Endothelial cell of umbilical vein (primary cell): Measurements from ENCODE around the gene GRWD1. TPM values are rescaled to one million over a fixed set of nuclear protein-coding genes. Genes with fewer than 3 reads are reported as not detected.

Source experiments
- BruUV-seq: library from RNA; stranded (reverse); fragments of 400-500 nt; replicated peaks from 2 replicates; lab custom pipeline; 2021; lab: Mats Ljungman, UMichigan
- CTCF ChIA-PET: fragments of 300-600, 350-600 bp; sonication (Branson Sonifier 250); formaldehyde crosslinking; loops from one replicate; lab custom pipeline; 2021; ENCODE audit warnings: antibody characterized with exemption, inconsistent platforms; lab: Charles Lee
- POLR2A ChIA-PET: fragments of 300-600, 350-600 bp; sonication (Branson Sonifier 250); formaldehyde crosslinking; loops from one replicate; lab custom pipeline; 2021; ENCODE audit warnings: antibody characterized with exemption, inconsistent platforms; lab: Charles Lee
- DNase-seq: peaks from one replicate; pipeline ENCODE4 v3.0.0-alpha.2; 2011; ENCODE audit warnings: low read depth, low spot score
- FAIRE-seq: peaks from 2 replicates; lab custom pipeline; 2011; peaks lifted over from hg19 to GRCh38; lab: Jason Lieb, UNC
- H2AFZ ChIP-seq: 2 replicates; pipeline ENCODE4 v1.6.0; 2012; ENCODE audit warnings: low read depth, low read length, control low read depth, inconsistent platforms
- H3K27ac ChIP-seq: 2 replicates; pipeline ENCODE4 v1.5.1; 2011; ENCODE audit warnings: low read depth, mild to moderate bottlenecking, control low read depth, low read length, moderate library complexity; ENCODE audit not compliant: insufficient read depth
- H3K27me3 ChIP-seq, 2 experiments: 2 replicates each; pipeline versions ENCODE4 v1.6.0 to v1.6.1; 2011; ENCODE audit warnings: low read length in 2 of 2, mixed read lengths in 1 of 2; ENCODE audit not compliant: control insufficient read depth in 2 of 2, insufficient read depth in 2 of 2
- H3K36me3 ChIP-seq, 2 experiments: 2 replicates in 1 of 2; 3 replicates in 1 of 2; pipeline ENCODE4 v1.5.1; 2011; ENCODE audit warnings: low read length in 2 of 2, mild to moderate bottlenecking in 1 of 2, moderate library complexity in 1 of 2; ENCODE audit not compliant: control insufficient read depth in 2 of 2, insufficient read depth in 2 of 2; ENCODE audit errors: extremely low read depth in 1 of 2
- H3K4me1 ChIP-seq: 3 replicates; pipeline ENCODE4 v1.5.1; 2011; ENCODE audit warnings: mild to moderate bottlenecking, low read length; ENCODE audit not compliant: control insufficient read depth, insufficient read depth; ENCODE audit errors: extremely low read depth
- H3K4me2 ChIP-seq: 2 replicates; pipeline ENCODE4 v1.6.1; 2011; ENCODE audit warnings: low read length, control low read depth, mixed read lengths; ENCODE audit not compliant: insufficient read depth
- H3K4me3 ChIP-seq, 3 experiments: fragments of 200-600 bp in 1 of 3; sonication (generic), shearing (Covaris generic) in 1 of 3; replicated peaks in 1 of 3; 2 replicates each; pipeline ENCODE4 v1.5.1; 2011 to 2016; ENCODE audit warnings: control low read depth in 3 of 3, low read length in 3 of 3, mild to moderate bottlenecking in 2 of 3, inconsistent platforms in 1 of 3, low read depth in 1 of 3, moderate library complexity in 1 of 3; ENCODE audit not compliant: insufficient read depth in 1 of 3
- H3K79me2 ChIP-seq: 2 replicates; pipeline ENCODE4 v1.6.0; 2012; ENCODE audit warnings: low read length, inconsistent platforms; ENCODE audit not compliant: control insufficient read depth, insufficient read depth
- H3K9ac ChIP-seq: replicated peaks from 2 replicates; pipeline ENCODE3; 2011; ENCODE audit warnings: low read length, control low read depth; ENCODE audit not compliant: insufficient read depth; ENCODE audit errors: extremely low read depth
- H3K9me1 ChIP-seq: replicated peaks from 3 replicates; pipeline ENCODE4 v1.6.0; 2011; ENCODE audit warnings: mild to moderate bottlenecking, low read length; ENCODE audit not compliant: control insufficient read depth, insufficient read depth; ENCODE audit errors: extremely low read depth
- H3K9me3 ChIP-seq: replicated peaks from 2 replicates; pipeline ENCODE4 v1.5.1; 2012; ENCODE audit warnings: low read length, inconsistent platforms; ENCODE audit not compliant: control insufficient read depth, insufficient read depth
- H4K20me1 ChIP-seq: replicated peaks from 2 replicates; pipeline ENCODE3; 2011; ENCODE audit warnings: mild to moderate bottlenecking, low read length; ENCODE audit not compliant: control insufficient read depth, insufficient read depth; ENCODE audit errors: extremely low read depth
- POLR2AphosphoS5 ChIP-seq: IDR thresholded peaks from 2 replicates; pipeline ENCODE4 v1.6.1; 2012; ENCODE audit warnings: low read depth, mild to moderate bottlenecking, control low read depth, low read length, moderate library complexity; ENCODE audit not compliant: insufficient read depth
- dilution Hi-C: fragments of 300-500 bp; cut with MboI; formaldehyde crosslinking; loops from one replicate; pipeline ENCODE4 v1.15.0; 2019; ENCODE audit warnings: low sequenced_read_pairs; ENCODE audit not compliant: extremely low pct_ligation_motif_present
- intact Hi-C: fragments of 100-400 bp; cut with micrococcal nuclease; formaldehyde crosslinking; loops from one replicate; pipeline ENCODE4 v1.10.0; 2022
- polyA plus RNA-seq, 4 experiments: library from polyadenylated mRNA; depleted of rRNA in 3 of 4; stranded (reverse) in 3 of 4; unstranded in 1 of 4; fragments of >200 nt; gene quantifications; 2 replicates each; pipeline versions ENCODE4 v1.2.1 to v1.2.3, GENCODE V29; 2011 to 2012; ENCODE audit warnings: missing spikeins in 1 of 4
- total RNA-seq: library from RNA; stranded (reverse); gene quantifications from 2 replicates; pipeline ENCODE4 v1.2.3, GENCODE V29; 2021
- TF ChIP-seq, protein P1 (sequence below), 2 donors: IDR thresholded peaks; 1 replicate in 1 of 2; 2 replicates in 1 of 2; pipeline ENCODE4 v1.5.1; 2011; ENCODE audit warnings: low read length in 2 of 2, mild to moderate bottlenecking in 2 of 2, moderate library complexity in 2 of 2, control low read depth in 1 of 2, inconsistent platforms in 1 of 2, low read depth in 1 of 2; ENCODE audit not compliant: insufficient read depth in 1 of 2; ENCODE audit errors: extremely low read depth in 1 of 2

GRWD1 gene
- total and polyA plus RNA-seq, 2 donors (not counting 3 experiments of a cell fraction or from before 2014, with no cell fraction given) = 26.3 to 52.7 TPM

DNA sequence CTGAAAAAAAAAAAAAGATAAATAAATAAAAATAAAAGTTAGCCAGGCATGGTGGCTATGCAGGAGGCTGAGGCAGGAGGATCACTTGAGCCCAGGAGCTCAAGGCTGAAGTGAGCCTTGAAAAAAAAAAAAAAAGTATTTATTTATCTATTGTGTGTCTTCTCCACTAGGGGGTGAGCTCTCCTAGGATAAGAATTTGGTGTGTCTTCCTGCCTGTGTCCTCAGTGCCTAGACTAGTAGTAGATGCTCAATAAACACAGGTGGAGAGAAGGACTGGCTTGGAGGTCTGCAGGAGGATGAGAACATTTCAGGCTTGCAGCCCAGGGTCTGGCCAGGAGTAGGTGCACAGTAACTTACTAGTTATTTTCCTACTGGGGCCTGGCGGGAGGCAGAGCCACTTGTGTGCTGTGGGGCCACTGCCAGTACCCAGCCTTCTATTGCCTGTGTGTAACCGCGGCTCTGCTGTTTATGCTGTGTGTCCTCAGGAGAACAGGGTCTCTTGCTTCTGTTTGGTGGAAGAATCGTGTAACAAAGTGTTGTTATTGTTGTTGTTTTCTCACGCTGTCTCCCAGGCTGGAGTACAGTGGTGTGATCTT, 60.5 kb downstream of the GRWD1 start:
- Histone ChIP-seq H3K9me1 (no peaks in the 10 kb centered on the region), H3K4me1 (no peaks in the 10 kb centered on the region), H3K4me2 (no peak overlapping the region), H3K79me2 (no peaks in the 10 kb centered on the region), H3K27me3 (peaks cover 0 to 4% of the 10 kb centered on the region in 2 experiments), H2AFZ (no peak overlapping the region), H3K4me3 (no peak overlapping the region), H3K9me3 (no peaks in the 10 kb centered on the region), H3K9ac (no peak overlapping the region), H4K20me1 (no peaks in the 10 kb centered on the region), H3K27ac (no peak overlapping the region), H3K36me3 (no peaks in the 10 kb centered on the region)
- dilution Hi-C loops (no loop called here), intact Hi-C loops (loop anchor here (1.0 kb wide), 2 partner anchors 78 to 83 kb away; no protein-coding TSS in a partner anchor)
- DNase-seq (no peak), FAIRE-seq (peak; percentile 77)
- no peak for TF ChIP-seq POLR2AphosphoS5
- TF ChIP-seq, protein P1, sequence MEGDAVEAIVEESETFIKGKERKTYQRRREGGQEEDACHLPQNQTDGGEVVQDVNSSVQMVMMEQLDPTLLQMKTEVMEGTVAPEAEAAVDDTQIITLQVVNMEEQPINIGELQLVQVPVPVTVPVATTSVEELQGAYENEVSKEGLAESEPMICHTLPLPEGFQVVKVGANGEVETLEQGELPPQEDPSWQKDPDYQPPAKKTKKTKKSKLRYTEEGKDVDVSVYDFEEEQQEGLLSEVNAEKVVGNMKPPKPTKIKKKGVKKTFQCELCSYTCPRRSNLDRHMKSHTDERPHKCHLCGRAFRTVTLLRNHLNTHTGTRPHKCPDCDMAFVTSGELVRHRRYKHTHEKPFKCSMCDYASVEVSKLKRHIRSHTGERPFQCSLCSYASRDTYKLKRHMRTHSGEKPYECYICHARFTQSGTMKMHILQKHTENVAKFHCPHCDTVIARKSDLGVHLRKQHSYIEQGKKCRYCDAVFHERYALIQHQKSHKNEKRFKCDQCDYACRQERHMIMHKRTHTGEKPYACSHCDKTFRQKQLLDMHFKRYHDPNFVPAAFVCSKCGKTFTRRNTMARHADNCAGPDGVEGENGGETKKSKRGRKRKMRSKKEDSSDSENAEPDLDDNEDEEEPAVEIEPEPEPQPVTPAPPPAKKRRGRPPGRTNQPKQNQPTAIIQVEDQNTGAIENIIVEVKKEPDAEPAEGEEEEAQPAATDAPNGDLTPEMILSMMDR (IDR thresholded peaks at IDR 0.05; ENCODE audit: extremely low read depth in 1 of 2, insufficient read depth in 1 of 2, low read depth in 1 of 2, low read length in 2 of 2) = peak; percentile 30 to 35
- BruUV-seq = no TSS peak
- ChIA-PET POLR2A (interaction anchor here (0.7 kb wide), 1 partner anchor 78 kb away, joined by 3 read pairs; no protein-coding TSS in a partner anchor), CTCF (interaction anchor here (0.6 to 8.3 kb wide), 33 partner anchors 10 to 338 kb away, joined by 3 to 507 read pairs (median 4); partner anchors contain the start of genes GRIN2D and SULT2B1)

Other genes with a start within 250 kb of the GRWD1 start
- 123 and 156 TPM in 2 replicates for gene CARD8, start 190.1 kb upstream of the GRWD1 start, total RNA-seq
- 57.3 and 64.6 TPM in 2 replicates for gene CARD8, start 190.1 kb upstream of the GRWD1 start, polyA plus RNA-seq
- gene ZNF114, start 175.9 kb upstream of the GRWD1 start, total RNA-seq = 0.39 and 1.5 TPM in 2 replicates
- 0.12 and 0.38 TPM in 2 replicates for gene ZNF114, start 175.9 kb upstream of the GRWD1 start, polyA plus RNA-seq
- gene EMP3, start 120.4 kb upstream of the GRWD1 start, total RNA-seq = 107 and 127 TPM in 2 replicates
- 406 and 565 TPM in 2 replicates for gene EMP3, start 120.4 kb upstream of the GRWD1 start, polyA plus RNA-seq
- gene TMEM143, start 82.0 kb upstream of the GRWD1 start, total RNA-seq = 4.6 and 7.3 TPM in 2 replicates
- 5.4 and 6.2 TPM in 2 replicates for gene TMEM143, start 82.0 kb upstream of the GRWD1 start, polyA plus RNA-seq
- not detected in 2 replicates for gene SYNGR4, start 81.6 kb upstream of the GRWD1 start, total RNA-seq
- gene SYNGR4, start 81.6 kb upstream of the GRWD1 start, polyA plus RNA-seq = not detected in 2 replicates
- 199 and 200 TPM in 2 replicates for gene KDELR1, start 54.4 kb upstream of the GRWD1 start, total RNA-seq
- gene KDELR1, start 54.4 kb upstream of the GRWD1 start, polyA plus RNA-seq = 224 and 233 TPM in 2 replicates
- gene GRIN2D, start 52.3 kb upstream of the GRWD1 start, total RNA-seq = 1.8 and 2.1 TPM in 2 replicates
- gene GRIN2D, start 52.3 kb upstream of the GRWD1 start, polyA plus RNA-seq = 0.38 and 0.59 TPM in 2 replicates
- gene KCNJ14, start 9.6 kb downstream of the GRWD1 start, total RNA-seq = 0.92 and 1.4 TPM in 2 replicates
- gene KCNJ14, start 9.6 kb downstream of the GRWD1 start, polyA plus RNA-seq = 0.26 and 0.32 TPM in 2 replicates
- gene CYTH2, start 23.4 kb downstream of the GRWD1 start, total RNA-seq = 119 and 125 TPM in 2 replicates
- 98.4 and 98.6 TPM in 2 replicates for gene CYTH2, start 23.4 kb downstream of the GRWD1 start, polyA plus RNA-seq
- gene LMTK3, start 65.9 kb downstream of the GRWD1 start, total RNA-seq = 0.11 TPM in 1 of 2 replicates, not detected in the other
- gene LMTK3, start 65.9 kb downstream of the GRWD1 start, polyA plus RNA-seq = 0.05 and 0.14 TPM in 2 replicates
- gene SULT2B1, start 106.2 kb downstream of the GRWD1 start, total RNA-seq = not detected in 2 replicates
- gene SULT2B1, start 106.2 kb downstream of the GRWD1 start, polyA plus RNA-seq = not detected in 2 replicates
- gene SPACA4, start 160.8 kb downstream of the GRWD1 start, total RNA-seq = not detected in 2 replicates
- not detected in 2 replicates for gene SPACA4, start 160.8 kb downstream of the GRWD1 start, polyA plus RNA-seq
- 1.7 and 3.5 TPM in 2 replicates for gene FAM83E, start 169.1 kb downstream of the GRWD1 start, total RNA-seq
- 0.04 and 0.10 TPM in 2 replicates for gene FAM83E, start 169.1 kb downstream of the GRWD1 start, polyA plus RNA-seq
- gene RPL18, start 173.2 kb downstream of the GRWD1 start, total RNA-seq = 1,402 and 1,407 TPM in 2 replicates
- gene RPL18, start 173.2 kb downstream of the GRWD1 start, polyA plus RNA-seq = 2,154 and 2,376 TPM in 2 replicates
- gene SPHK2, start 173.5 kb downstream of the GRWD1 start, total RNA-seq = 30.5 and 31.1 TPM in 2 replicates
- gene SPHK2, start 173.5 kb downstream of the GRWD1 start, polyA plus RNA-seq = 20.2 and 23.4 TPM in 2 replicates
- gene DBP, start 191.4 kb downstream of the GRWD1 start, total RNA-seq = 0.78 and 1.5 TPM in 2 replicates
- gene DBP, start 191.4 kb downstream of the GRWD1 start, polyA plus RNA-seq = 1.8 and 2.0 TPM in 2 replicates
- 2.8 TPM in 2 replicates for gene CA11, start 200.2 kb downstream of the GRWD1 start, total RNA-seq
- gene CA11, start 200.2 kb downstream of the GRWD1 start, polyA plus RNA-seq = 2.6 and 4.7 TPM in 2 replicates
- gene NTN5, start 227.0 kb downstream of the GRWD1 start, total RNA-seq = 0.35 TPM in 1 of 2 replicates, not detected in the other
- gene NTN5, start 227.0 kb downstream of the GRWD1 start, polyA plus RNA-seq = 0.11 and 0.18 TPM in 2 replicates
- not detected in 2 replicates for gene FUT2, start 250.0 kb downstream of the GRWD1 start, total RNA-seq
- not detected in 2 replicates for gene FUT2, start 250.0 kb downstream of the GRWD1 start, polyA plus RNA-seq